ENCODE measurements around the gene SLC25A47. TPM values are rescaled to one million over a fixed set of nuclear protein-coding genes. Genes with fewer than 3 reads are reported as not detected.

SLC25A47 gene
- total RNA-seq, 1 experiment from 2014 or later = 0.13 TPM

DNA sequence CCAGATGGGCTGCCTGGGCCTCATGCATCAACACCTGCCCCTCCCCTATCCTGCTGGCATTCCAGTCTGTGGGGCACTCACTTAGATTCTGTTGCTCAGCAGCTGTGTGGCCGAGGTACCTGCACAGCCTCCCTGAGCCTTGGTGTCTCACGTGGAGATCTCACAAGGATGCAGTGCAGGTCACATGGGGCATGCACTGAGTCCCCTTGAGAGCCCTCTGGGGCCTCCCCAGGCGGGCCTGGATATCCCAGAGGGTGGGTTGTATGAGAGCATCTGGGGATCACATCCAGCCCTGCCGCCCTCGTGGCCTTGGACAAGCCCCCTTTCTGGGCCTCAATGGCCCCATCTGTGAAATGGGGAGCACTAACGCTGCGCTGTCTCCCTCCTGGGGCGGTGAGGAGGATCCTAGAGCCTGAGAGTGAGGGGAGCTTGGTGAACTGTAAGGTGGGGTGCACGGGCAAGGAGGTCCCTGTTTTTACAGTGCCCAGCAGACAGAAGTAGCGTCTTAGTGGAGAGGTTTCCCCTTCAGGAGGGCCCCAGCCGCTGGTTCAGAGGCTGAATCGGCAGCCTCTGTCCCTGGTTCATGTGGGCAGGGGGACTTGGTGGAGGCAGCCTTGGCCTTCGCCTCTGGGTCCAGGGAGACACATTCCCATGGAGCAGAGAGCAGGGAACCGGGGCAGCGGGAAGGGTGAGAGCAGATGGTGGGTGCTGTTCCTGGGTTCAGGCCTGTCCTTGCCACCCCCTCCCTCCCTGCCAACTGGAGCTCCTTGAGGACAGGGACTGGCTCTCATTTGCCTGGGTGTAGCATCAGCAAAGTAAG lies 791 bp upstream of the SLC25A47 start:
- Mint-ChIP-seq H3K9me3 (no peaks in the 10 kb centered on the region; a peak in 1 of 5 replicates), H3K4me1 (peaks cover 9 to 12% of the 10 kb centered on the region in 2 experiments; a peak in 3 of 4 replicates), H3K4me3 (no peak overlapping the region), H3K27ac (no peak overlapping the region), H3K36me3 (ENCODE audit: insufficient read depth in 1 of 3, low read depth in 3 of 3) (no peaks in the 10 kb centered on the region), H3K27me3 (ENCODE audit: low read depth) (peaks cover 1% of the 10 kb centered on the region)
- TF ChIP-seq, protein P1, sequence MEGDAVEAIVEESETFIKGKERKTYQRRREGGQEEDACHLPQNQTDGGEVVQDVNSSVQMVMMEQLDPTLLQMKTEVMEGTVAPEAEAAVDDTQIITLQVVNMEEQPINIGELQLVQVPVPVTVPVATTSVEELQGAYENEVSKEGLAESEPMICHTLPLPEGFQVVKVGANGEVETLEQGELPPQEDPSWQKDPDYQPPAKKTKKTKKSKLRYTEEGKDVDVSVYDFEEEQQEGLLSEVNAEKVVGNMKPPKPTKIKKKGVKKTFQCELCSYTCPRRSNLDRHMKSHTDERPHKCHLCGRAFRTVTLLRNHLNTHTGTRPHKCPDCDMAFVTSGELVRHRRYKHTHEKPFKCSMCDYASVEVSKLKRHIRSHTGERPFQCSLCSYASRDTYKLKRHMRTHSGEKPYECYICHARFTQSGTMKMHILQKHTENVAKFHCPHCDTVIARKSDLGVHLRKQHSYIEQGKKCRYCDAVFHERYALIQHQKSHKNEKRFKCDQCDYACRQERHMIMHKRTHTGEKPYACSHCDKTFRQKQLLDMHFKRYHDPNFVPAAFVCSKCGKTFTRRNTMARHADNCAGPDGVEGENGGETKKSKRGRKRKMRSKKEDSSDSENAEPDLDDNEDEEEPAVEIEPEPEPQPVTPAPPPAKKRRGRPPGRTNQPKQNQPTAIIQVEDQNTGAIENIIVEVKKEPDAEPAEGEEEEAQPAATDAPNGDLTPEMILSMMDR (conservative IDR thresholded peaks at IDR 0.05) = no peak
- Histone ChIP-seq H3K23ac (ENCODE audit: insufficient read length, low read depth, low read length) (no peak overlapping the region), H3K27ac (ENCODE audit: insufficient read length, low read depth, low read length) (no peak overlapping the region), H2BK120ac (ENCODE audit: low read depth, low read length, poor library complexity, severe bottlenecking) (no peak overlapping the region), H3K4me1 (ENCODE audit: insufficient read depth, low read length) (no peaks in the 10 kb centered on the region), H3K79me2 (ENCODE audit: insufficient read depth, low read length) (no peaks in the 10 kb centered on the region), H2BK20ac (ENCODE audit: low read depth, low read length, poor library complexity, severe bottlenecking) (no peak overlapping the region), H3K9ac (ENCODE audit: extremely low read depth, insufficient read length, low read length) (no peak overlapping the region), H3K79me1 (ENCODE audit: insufficient read depth, low read depth, low read length, poor library complexity, severe bottlenecking) (no peaks in the 10 kb centered on the region), H3K4ac (ENCODE audit: low read depth, low read length) (no peak overlapping the region), H3K18ac (ENCODE audit: insufficient read length, low read depth, low read length) (no peak overlapping the region), H2AFZ (ENCODE audit: low read length) (no peak overlapping the region), H3T11ph (ENCODE audit: low read length) (no peak overlapping the region), H4K8ac (replicated peaks; ENCODE audit: insufficient read length, low read depth, low read length) (no peak overlapping the region), H3K4me2 (ENCODE audit: insufficient read depth, insufficient read length, low read length) (no peak overlapping the region), H3K9me3 (ENCODE audit: control insufficient read depth, low read depth, low read length) (no peaks in the 10 kb centered on the region), H3K27me3 (ENCODE audit: insufficient read depth, low read length) (no peaks in the 10 kb centered on the region), H4K20me1 (ENCODE audit: control insufficient read depth, insufficient read depth, insufficient read length) (no peaks in the 10 kb centered on the region), H3K56ac (ENCODE audit: insufficient read length, low read depth, low read length) (no peak overlapping the region), H4K5ac (ENCODE audit: insufficient read length, low read depth, low read length) (no peak overlapping the region), H2AK5ac (ENCODE audit: insufficient read length, low read length) (no peak overlapping the region), H2BK15ac (ENCODE audit: low read depth, low read length) (no peak overlapping the region), H3K14ac (ENCODE audit: insufficient read depth, low read length) (no peak overlapping the region), H2BK5ac (ENCODE audit: insufficient read length, low read length) (no peak overlapping the region), H2BK12ac (ENCODE audit: insufficient read length, low read depth, low read length) (no peak overlapping the region), H4K91ac (ENCODE audit: insufficient read length, low read depth, low read length) (no peak overlapping the region), H3K23me2 (ENCODE audit: insufficient read length, low read depth, low read length, poor library complexity, severe bottlenecking) (no peaks in the 10 kb centered on the region)
- DNase-seq = no peak
- no CpG with 5 or more reads among the region's 15 CpGs for WGBS (ENCODE audit: extremely low coverage, insufficient read length, low lambda C conversion rate)
